Activated CD4-positive, CD25-positive, alpha-beta regulatory T cell treated with anti-CD3 and anti-CD28 coated beads, Interleukin-2, amount 50 U/mL, for 24 hours (primary cell): Measurements from ENCODE around the gene PWP2.
"Not testable (repeated sequence)": the region's sequence is repeated elsewhere in the genome, so short reads cannot be mapped to it uniquely, and the experiment has no call there.

ENCODE experiments used
- ATAC-seq, 2 donors: fragments of 150-1000 bp; cut with Tn5 transposase; one replicate each; pipeline ENCODE4 v1.10.0; 2021; ENCODE audit warnings: mild to moderate bottlenecking in 1 of 2, moderate library complexity in 1 of 2

Gene PWP2

DNA sequence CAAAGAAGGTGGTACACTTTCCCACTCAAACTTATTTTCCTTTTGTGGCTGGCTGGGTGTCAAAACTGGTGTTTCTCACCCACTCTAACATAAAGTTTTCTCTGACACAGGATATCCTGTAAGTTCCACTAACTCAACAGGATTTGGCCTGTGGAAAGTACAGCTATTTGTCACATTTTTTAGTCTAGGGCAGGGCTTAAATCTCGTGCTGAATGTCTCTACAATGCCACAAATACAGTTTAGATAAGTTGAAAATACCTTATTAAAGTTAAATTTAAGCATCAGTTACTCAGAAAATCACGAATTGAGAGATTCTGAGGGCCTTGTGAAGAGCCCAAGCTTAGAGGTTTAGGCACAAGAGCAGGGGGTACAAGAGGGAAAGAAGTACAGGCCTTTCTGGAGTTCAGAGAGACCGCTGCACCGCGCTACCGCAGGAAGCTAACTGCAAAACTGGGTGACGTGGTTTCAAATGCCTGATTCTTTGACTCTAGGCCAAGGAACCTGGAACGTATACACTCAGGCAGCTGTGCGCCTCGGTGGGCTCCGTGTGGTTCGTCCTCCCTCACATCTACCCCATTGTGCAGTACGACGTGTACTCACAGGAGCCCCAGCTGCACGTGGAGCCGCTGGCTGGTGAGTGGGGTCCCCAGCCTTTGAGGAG, 23.4 kb upstream of the PWP2 start:
- ATAC-seq: peak; percentile 78 to 81

DNA sequence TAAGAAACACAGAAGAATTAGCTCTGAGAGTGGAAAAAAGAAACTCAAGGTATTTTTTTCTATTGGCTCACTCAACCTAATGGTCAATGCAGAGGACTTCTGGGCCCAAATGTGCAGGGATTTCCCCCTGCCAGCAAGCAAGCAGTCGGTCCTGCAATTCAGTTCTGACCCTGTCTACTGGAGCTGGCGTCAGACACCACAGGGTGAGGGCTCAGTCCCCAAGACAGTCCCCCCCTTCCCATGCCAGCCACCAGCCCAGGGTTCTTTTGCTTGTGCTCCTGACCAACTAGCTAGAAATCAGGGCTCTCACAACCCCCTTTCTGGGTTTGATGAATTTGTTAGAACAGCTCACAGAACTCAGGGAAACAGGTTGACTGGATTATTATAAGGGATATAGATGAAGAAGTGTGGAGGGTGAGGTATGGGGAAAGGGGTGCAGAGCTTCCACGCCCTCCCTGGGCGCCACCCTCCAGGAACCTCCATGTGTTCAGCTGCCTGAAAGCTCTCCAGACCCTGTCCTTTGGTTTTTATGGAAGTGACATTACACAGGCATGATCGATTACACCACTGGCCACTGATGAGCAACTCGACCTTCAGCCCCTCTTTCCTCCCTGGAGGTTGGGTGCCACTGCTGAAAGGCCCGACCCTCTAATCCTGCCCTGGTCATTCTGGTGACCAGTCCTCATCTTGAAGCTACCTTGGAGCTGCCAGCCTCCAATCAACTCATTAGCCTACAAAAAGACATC, 22.5 kb upstream of the PWP2 start:
- no peak for ATAC-seq

DNA sequence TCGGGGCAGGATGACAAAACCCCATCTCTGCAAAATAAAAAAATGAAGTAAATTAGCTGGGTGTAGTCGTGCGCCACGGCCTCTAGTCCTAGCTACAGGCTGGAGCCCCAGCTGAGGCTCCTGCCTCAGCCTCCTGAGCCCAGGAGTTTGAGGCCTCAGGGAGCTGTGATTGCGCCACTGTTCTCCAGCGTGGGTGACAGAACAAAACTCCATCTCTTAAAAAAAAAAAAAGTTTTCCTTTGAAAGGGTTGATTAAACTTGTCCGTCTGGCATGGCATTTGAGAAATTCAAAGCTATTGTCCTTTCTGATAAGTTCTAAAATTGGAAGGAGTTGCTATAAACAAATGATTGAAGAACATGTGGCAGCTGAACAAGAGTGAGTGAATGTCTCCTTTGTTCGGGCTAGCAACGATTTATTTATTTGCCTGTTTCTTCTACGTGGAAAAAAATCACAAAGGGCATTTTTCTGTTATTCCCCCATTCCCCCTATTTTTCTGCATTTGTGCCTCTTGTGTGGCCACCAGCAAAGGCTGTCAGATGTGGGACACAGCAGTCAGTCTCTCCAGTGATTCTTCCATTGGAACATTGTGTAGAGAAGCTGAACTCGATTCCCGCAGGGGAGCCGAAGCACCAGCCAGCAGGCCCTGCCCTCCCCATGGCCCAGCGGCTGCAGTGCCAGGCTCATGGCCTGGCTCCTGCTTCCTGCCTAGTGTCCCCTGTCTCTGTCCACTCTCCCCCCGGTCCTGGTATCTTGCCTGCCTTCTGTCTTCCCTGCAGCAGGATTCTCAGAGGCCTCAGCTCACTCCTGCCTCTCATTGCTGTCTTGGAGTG, 21.5 kb upstream of the PWP2 start:
- ATAC-seq: no peak

DNA sequence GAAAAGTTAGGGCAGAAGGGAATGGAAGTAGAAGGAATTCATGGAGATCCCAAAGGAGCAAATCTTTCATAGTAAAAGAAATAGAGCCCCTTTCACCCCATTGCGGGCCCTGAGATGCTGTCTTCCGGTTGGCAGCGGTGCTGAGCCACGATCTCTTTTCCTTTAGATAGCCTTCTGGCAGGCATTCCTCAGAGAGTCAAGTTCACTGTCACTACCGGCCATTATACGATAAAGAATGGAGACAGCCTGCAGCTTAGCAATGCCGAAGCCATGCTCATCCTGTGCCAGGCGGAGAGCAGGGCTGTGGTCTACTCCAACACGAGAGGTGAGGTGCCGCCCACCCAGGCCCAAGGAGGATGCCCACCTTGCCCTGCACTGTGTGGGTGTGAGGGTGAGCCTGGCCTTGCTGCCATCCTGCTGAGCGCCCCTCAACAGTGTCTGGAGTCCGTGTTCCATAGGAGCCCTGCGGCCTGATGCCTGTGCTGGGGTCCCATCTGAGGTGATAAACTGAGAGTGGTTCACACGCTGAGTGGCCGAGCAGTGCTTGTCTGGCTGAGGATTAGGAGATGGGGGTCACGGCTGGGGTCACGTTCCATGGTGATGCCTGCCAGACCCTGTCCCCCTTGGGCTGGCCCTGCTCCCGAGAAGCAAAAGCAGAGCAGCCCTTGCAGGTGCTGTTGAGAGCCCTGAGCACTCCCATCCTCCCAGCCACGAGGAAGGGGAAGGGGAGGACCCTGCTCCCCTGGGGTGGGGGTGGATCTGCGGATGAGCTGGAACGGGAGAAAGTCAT, 20.4 kb upstream of the PWP2 start:
- no peak for ATAC-seq

DNA sequence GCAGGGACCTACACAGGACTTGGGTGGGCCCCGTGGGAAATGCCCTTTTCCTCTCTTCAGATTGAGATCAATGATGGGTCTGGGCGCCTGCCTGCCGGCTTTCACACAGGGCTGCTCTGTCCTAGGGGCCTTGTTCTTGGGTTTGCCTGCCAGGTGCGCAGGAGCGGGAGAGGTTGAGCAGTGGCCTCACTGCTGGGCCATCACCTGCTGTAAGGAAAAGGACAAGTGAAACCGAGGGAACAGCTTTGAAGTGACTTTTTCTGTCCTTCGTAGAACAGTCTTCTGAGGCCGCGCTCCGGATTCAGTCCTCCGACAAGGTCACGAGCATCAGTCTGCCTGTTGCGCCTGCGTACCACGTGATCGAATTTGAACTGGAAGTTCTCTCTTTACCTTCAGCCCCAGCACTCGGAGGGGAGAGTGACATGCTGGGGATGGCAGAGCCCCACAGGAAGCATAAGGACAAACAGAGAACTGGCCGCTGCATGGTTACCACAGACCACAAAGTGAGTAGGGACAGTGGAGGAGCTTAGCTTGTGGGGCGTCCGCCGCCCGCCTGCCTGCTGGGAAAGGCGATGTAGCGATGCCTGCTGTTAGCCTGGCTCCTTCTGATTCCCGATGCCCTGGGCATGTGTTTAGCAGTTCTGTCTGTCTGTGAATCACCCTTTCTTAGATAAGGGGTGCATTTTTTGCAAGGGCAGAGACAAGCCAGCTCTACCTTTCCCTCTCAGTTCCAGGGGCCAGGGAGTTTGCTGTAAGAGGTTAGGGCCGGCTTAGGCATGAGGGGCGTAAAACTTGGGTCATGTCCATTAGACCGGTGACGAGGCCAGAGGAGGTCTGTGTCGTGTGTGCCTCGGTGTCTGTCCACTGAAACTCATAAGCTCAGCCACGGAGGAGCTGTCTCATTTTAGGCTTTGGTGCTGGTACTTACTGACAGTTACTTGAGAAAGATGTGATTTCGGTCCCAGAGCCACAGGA, 19.5 kb upstream of the PWP2 start:
- no peak for ATAC-seq

DNA sequence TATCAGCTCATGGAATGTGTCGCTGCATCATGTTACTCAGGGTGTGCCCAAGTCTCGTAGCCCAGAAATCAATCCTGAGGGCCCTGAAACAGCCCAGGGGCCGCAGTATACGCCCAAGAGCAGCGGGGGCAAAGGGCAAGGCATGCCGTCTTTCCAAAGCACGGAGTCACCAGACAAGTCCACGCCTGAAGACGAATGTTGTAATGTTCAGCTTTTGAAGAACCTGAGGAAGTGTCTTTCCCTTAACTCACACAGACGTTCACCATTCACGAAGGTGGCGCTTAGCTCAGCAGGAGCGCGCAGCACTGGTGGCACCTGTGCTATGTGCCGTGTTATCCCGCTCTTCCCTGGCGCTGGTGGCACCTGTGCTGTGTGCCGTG, 18.8 kb upstream of the PWP2 start:
- no peak for ATAC-seq

DNA sequence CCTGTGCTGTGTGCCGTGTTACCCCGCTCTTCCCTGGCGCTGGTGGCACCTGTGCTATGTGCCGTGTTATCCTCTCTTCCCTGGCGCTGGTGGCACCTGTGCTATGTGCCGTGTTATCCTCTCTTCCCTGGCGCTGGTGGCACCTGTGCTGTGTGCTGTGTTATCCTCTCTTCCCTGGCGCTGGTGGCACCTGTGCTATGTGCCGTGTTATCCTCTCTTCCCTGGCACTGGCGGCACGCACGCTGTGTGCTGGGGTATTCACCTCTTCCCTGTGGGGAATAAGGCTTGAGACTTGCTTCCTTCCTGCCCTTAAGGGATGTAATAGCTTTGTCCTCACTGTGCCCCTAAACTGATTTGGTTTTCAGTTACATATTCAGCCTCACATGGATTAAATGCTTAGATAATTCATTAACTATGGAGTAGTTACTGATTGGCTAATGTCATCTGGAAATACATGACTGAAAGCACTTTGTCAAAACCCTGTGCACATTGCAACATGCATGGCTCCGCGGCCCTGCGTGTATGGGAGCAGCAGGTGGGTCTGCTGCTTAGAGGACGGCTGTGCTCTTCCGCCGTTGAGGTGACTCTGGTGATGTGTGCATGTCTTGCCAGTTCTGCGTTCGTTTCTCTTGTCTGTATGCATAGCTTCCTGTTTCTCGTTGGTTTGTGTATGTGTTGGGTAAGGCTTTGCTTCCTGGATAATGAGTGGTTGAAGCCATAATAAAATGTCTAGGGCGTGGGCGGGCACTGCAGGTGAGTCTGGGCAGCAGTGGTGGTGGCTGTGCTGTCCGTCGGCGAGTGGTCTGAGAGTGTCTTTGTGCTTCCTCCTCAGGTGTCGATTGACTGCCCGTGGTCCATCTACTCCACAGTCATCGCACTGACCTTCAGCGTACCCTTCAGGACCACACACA, 17.9 kb upstream of the PWP2 start:
- peak; percentile 73 to 77 for ATAC-seq

DNA sequence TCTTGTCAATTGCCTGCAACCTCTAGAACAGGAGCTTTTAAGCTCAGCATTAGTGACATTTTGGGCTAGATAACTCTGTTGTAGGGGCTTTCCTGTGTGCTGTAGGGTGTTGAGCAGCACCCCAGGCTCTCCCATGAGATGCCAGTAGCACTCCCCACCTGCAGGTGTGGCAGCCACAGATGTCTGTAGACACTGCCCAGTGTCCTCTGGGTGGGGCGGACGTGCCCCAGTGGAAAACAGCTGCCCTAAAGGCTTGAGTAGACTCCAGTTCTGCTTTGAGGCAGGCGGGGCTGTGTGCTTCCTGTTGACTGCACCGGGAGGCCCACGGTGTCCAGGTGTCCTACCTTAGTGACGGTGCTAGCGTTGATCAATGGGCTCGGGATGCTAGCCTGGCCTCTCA, 16.9 kb upstream of the PWP2 start:
- peak; percentile 19 to 31 for ATAC-seq

DNA sequence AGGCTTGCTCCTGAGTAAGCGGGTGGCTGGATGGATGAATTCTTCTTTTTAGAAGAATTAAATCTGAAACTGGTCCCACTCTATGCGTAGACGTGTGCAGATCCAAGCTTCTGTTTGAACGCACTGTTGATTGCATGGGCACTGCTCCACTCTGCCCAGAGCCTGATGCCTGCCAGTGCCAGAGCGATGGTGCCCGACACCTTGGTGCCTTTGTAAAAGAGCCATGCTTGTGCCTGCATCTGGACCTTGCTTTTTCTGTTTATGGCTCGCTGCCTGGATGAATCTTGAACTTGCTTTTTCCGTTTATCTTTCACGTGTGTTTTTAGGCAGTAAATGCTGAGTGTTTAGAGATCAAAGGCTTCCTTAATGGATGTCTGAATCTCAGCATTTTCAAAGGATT, 15.0 kb upstream of the PWP2 start:
- no peak for ATAC-seq

DNA sequence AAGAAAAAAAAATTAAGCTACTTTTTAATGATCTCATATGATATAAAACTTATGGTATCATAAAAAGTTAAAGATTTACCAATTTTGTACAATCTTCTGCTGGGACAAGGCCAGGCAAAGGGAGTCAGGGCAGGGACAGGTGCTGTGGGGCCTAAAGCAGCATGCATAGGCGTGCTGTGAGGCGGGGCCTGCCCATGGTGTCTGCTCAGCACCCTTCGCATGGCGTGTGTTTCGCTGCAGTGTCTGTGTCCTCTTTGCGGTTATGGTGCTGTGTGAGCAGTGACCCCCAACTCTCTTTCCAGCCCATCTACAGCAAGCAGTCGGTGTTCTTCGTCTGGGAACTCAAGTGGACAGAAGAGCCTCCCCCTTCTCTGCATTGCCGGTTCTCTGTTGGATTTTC, 13.4 kb upstream of the PWP2 start:
- ATAC-seq: no peak

DNA sequence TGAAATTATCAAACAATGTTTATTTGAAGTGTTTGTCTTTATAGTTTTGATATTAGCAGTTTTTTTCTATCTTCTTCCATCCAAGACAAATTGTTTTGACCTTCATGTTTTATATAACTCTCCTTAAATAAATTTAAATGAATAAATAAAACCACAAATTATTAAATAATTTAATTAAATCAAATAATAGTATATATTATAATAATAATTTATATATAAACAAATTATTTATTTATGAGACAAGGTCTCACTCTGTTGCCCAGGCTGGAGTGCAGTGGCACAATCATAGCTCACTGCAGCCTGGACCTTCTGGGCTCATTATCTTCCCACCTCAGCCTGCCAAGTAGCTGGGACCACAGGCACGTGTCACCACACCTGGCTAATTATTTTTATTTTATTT, 12.4 kb upstream of the PWP2 start:
- ATAC-seq: no peak

DNA sequence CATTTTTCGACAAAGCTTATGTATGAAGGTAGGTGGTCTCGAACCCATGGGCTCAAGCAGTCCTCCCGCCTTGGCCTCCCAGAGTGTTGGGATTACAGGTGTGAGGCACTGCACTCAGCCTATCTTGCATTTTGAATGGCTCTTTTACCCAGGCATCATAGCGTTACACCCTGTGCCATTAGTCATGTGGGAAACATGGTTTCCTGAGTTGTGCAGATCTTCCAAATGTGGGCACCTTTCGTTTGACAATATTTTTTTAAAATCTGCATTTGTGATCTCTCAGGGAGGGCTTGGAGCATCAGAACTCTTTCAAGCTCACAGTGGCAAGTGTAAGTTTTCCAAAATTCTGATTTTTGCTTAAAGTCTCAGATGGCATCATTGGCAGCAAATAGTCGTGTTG, 8.7 kb upstream of the PWP2 start:
- not testable (repeated sequence) for ATAC-seq

DNA sequence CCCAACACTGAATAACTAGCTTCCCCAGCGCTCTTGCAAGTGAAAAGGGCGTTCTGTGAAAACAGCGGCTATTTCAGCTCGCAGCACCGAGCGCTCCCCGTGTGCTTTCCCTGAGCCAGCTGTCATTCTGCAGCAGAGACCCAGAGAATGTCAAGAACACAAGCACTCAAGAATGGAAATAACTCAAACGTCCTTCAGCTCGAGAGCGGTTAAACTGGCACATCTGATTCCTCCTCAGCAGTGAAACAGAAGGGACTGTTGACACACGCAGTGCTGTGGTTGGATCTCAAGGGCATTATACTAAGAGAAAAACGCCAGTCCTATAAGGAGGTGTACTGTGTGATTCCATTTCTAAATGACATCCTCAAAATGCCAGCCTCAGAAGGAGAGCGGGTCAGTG, 8.2 kb upstream of the PWP2 start:
- not testable (repeated sequence) for ATAC-seq

DNA sequence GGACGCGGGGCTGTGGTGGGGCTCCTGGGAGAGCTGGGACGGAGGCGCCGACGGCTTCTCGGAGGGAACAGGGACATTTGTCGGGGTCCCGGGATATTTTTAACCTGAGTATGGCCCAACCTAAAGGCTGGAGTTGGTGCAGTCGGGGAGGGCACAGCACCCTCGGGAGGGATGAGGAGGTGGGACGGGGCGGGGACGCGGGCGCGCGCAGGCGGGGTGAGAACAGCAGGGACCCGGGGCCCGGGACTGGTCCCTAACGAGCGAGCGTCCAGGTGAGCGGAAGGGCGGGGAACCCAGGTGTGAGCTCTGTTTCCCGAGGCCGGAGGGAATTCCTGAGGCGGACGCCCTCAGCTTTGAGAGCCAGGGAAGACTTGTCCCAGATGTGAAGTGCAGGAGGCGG, 390 bp downstream of the PWP2 start:
- peak; percentile 41 to 53 for ATAC-seq

DNA sequence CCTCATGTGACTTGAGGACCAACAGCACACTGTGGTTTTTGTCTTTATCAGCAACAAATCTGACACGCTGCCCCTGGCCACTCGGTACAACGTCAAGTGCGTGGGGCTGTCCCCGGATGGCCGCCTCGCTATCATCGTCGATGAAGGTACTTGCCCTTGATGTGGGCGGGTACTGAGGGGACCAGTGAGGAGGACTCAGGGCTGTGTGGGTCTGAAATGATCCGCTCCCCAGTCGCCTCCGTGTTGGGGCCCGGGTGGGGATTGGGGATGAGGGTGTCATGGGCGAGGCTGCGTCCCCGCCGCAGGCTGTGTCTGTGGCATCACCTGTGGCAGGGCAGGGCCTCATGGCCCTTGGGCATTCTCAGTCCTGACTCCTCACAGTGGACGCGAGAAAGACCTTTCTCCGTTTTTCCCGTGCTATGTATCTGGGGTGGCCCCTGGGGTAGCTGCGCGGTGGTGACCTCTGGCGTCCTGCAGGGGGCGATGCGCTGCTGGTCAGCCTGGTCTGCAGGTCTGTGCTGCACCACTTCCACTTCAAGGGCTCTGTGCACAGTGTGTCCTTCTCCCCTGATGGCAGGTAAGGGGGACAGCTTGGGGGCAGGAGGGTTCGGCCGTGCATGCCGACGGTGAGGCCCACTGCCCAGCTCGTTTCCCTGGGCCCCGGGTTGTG, 6.6 kb downstream of the PWP2 start:
- not testable (repeated sequence) for ATAC-seq

DNA sequence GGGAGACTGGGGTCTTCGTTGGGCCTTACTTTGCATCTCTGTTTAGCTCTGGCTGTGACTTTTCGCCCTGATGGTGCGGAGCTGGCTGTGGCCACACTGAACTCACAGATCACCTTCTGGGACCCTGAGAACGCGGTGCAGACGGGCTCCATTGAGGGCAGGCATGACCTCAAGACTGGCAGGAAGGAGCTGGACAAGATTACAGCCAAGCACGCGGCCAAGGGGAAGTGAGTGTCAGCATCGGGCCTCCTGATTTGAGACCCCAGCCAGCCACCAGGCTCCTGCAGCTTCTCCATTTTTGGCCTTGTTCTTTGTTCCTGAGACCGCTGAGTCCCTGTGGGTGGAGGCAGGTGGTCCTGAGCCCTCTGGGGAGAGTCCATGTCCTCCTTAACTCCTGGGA, 14.9 kb downstream of the PWP2 start:
- not testable (repeated sequence) for ATAC-seq

DNA sequence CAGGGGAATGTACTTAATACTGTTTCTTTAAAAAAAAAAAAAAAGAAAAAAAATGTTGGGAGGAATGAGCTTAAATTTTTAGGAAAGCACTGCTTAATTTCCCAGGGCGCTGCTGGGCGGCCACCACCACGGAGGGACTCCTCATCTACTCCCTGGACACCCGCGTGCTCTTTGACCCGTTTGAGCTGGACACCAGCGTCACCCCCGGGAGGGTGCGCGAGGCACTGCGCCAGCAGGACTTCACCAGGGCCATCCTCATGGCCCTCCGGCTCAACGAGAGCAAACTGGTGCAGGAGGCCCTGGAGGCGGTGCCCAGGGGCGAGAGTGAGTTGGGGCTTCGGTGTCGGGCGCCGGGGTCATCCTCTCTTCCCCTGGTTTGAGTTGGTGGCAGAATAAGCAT, 20.6 kb downstream of the PWP2 start:
- ATAC-seq: not testable (repeated sequence)

DNA sequence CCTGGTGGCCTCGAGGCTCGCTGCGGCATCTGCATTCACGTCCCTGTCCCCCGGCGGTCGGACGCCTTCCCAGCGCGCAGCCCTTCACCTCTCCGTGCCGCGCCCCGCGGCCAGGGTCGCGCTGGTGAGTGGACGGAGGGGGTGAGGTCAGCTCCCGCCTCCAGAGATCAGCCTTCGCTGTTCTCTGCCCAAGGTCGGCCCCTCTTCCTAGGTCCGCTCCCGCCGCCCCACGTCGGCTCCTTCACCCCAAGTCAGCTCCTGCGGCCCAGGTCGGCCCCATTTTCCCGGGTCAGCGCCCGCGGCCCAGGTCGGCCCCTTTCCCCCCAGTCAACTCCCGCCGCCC, 26.5 kb downstream of the PWP2 start:
- not testable (repeated sequence) for ATAC-seq

DNA sequence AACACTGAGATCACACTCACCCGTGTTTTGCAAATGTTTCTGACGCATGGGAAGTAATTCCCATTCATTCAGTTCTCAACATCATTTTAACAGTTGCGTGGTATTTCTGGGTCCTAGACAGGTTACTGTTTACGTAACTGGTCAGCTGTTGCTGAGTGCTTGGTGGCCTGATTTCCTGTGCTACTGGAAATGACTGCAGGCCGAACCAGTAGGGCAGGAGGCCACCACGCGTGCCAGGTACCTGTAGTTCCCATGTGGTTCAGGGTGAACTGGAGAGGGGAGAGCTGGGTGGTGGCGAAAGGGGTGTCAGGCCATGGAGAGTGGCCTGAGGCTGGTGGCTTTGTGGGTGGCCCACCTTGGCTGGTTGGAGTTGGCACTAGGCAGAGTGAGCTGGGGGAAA, 27.5 kb downstream of the PWP2 start:
- not testable (repeated sequence) for ATAC-seq

DNA sequence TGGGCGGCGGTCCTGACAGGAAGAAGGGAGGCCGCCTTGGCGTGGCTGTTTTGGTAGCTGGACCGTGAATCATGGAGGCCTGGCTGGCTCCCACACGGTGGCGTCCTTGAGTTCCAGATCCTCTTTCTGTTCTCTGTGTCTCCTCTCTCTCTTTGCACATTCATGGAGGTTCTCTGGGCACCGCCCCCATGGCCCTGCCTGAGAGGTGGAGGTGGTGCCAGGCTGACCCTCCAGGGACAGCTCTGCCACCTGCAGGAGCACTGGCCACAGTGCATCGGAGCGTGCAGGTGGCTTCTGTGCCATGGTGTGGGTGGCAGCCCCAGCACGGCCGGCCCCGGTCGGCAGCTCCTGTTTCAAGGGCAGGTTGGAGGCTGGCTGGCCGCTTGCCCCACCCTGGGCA, 30.8 kb downstream of the PWP2 start:
- peak; percentile 55 to 57 for ATAC-seq
